Central memory CD4-positive, alpha-beta T cell (primary cell): ENCODE measurements around the gene GARNL3.

ENCODE experiments used
- DNase-seq: peaks from one replicate; pipeline ENCODE4 v3.0.0; 2022

GARNL3 gene

DNA sequence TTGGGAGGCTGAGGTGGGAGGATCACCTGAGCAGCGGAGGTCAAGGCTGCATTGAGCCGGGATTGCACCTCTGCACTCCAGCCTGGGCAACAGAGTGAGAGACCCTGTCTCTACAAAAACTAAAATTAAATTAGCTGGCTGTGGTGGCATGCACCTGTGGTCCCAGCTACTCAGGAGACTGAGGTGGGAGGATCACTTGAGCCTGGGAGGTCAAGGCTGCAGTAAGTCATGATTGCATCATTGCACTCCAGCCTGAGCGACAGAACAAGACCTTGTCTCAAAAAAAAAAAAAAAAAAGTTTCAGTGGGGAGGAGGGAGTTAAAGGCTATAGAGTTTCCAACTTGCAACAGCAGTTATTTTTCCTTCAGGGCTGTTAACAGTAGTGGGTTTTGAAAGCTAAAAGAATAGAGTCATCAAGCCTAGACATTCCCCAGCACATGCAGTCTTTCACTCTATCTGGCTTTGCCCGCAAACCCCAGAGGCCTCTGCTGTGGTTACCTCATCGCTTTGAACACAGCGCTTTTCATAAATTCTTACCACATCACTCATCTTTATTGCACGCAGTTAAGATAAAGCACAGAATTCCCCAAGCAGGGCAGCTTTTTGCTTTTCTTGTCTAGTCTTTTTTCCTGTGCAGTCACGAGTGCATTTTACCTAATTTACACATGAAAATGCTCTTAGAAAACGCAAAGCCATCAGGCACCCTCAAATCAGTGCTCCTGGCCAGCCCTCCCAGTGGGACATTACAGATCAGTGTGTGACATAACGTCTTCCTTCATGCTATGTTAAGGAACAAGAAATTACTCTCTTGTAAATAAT, 123.7 kb downstream of the GARNL3 start:
- peak; percentile 95 for DNase-seq

DNA sequence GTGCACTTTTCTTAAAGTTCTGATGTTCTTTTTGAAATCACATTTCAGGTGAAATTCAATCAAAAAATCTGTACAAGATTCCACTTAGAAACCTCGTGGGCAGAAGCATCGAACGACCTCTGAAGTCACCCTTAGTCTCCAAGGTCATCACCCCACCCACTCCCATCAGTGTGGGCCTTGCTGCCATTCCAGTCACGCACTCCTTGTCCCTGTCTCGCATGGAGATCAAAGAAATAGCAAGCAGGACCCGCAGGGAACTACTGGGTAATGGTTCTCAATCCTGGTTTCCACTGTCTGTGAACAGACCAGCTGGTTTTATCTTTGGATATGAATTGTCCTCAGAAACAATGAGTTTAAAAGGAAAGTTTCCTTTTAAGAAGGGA, 124.3 kb downstream of the GARNL3 start:
- DNase-seq: no peak

- no peak for DNase-seq
These were observed 125.0 kb downstream of the GARNL3 start for GRCh38 chr9:127389381-127390247.

GRCh38 chr9:127390248-127390545, 125.6 kb downstream of the GARNL3 start:
- no peak for DNase-seq

GRCh38 chr9:127390563-127390962, 126.0 kb downstream of the GARNL3 start:
- DNase-seq: no peak

DNA sequence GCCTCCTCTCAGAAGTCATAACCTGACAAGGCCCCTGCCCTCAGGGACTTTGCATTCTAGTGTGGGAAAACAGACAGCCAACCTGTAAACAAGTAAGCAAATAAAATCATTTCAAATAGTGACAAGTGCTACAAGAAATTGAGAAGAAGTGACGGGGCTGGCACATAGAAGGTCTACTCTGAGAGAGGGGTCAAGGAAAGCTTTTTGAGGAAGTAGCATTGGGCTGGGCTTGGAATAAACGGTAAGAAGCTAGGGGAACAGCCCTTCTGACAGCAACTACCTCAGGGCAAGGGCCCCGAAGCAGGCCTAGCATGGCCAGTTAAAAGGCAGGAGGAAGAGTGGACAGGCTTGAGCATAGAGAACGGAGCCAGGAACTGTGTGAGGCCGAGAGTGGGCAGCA, 127.6 kb downstream of the GARNL3 start:
- no peak for DNase-seq

GRCh38 chr9:127392976-127393375, 128.4 kb downstream of the GARNL3 start:
- no peak for DNase-seq

GRCh38 chr9:127393645-127394044, 129.1 kb downstream of the GARNL3 start:
- DNase-seq: no peak

DNA sequence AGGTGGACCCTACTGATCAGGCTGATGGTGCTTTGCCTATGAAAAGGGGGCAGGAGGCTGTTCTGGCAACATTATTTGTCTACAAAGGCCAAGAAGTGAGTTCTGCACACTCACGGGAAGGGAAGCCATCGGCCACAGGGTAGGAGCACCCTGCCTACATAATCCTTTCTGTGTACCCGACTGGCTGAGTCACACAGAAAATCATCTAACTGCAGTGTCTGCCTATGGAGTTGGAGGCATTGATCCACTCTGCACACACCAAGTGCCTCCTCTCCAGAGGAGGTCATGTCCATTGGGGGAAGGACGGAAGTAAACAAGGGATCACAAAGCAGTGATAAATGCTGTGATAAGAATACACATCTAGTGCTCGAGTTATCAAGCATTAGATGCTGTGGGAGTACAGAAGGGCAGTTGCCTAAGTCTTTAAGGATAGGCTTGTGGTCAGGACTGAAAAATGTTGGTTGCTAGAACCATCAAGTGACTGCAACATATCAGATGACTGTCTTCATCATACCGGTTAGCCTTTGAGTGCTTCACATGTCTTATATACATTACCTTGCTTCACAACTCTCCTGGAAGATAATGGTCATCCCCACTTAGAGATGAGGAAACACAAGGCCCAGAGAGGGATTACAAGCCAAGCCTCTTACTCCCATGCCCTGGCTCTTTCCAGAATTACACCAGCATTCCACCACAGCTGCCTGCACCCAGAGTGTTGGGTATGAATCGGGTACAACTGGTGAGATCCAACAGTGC, 131.1 kb downstream of the GARNL3 start:
- no peak for DNase-seq

DNA sequence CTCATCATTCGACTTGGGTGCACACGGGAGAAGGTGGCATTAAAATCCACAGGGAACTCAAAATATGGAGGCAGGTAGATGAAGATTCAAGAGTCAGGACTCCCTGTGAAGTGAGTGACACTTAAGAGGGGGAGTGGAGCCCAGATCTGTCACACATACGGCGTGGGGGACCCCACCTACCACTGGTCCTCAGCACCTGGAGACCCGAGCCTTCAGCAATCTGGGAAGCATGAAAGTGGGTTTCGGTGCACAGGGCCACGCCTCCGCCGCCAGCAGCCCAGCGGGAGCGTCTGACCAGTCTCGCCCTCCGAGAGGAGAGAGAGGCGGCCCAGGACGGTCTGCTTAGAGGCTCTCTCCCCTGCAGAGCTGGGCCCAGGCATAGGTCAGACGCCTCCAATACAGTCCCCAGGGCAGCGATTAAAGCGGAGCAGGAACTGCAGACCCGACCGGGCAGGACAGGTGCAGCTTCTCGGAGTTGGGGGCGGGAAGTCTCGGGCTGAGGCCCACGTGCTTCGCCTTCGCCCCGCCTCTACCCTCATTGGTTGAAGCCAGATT, 131.8 kb downstream of the GARNL3 start:
- no peak for DNase-seq

DNA sequence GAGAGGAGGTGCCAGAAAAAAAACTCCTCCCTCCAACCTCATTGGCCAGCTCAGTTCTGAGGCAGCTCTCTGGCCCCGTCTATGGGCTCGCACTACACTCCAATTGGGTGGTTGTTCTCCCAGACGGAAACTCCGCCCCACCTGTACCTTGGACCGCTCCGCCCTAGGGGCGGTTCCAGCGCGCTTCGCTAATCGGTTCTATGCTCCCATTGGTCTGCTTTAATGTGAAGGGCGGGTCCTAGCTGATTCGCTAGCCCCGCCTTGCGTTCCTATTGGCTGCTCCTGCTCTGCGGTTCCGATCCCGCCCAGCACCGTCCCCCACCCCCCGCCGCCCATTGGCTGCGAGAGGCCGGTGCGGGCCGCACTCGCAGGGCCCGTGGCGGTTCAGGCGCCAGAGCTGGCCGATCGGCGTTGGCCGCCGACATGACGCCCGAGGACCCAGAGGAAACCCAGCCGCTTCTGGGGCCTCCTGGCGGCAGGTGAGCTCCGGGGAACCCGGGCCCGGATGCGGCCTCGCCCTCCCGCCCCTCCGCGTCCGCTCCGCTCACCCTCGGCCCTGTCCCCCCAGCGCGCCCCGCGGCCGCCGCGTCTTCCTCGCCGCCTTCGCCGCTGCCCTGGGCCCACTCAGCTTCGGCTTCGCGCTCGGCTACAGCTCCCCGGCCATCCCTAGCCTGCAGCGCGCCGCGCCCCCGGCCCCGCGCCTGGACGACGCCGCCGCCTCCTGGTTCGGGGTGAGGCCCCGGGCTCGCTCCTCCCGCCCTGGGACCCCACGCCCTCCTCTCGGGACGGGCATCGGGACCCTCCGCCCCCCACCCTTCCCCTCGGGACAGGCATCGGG, 132.5 kb downstream of the GARNL3 start, which contains the start of gene SLC2A8:
Gene SLC2A8, plus strand, starts transcription at position 362 of the 838 bp plus-strand sequence. Its CDS starts 62 bp downstream, at position 424.
- peak; percentile 92 for DNase-seq

- no peak for DNase-seq
These were observed 133.2 kb downstream of the GARNL3 start for GRCh38 chr9:127397646-127398274.

- no peak for DNase-seq
These were observed 133.7 kb downstream of the GARNL3 start for GRCh38 chr9:127398275-127398647.

GRCh38 chr9:127398715-127399400, 134.3 kb downstream of the GARNL3 start:
- DNase-seq: no peak

GRCh38 chr9:127399736-127400269, 135.2 kb downstream of the GARNL3 start:
- DNase-seq: no peak

GRCh38 chr9:127402401-127403090, 138.0 kb downstream of the GARNL3 start:
- DNase-seq: no peak

- DNase-seq: no peak
These were observed 139.1 kb downstream of the GARNL3 start for GRCh38 chr9:127403507-127404192.

GRCh38 chr9:127404631-127405030, 140.1 kb downstream of the GARNL3 start:
- no peak for DNase-seq
